ENCODE measurements around the gene KCP. TPM values are rescaled to one million over a fixed set of nuclear protein-coding genes. Genes with fewer than 3 reads are reported as not detected.

The KCP gene
- total RNA-seq, 6 experiments from 2014 or later = 0.10 to 0.22 (median 0.12) TPM; not detected in 2

GRCh38 chr7:128928159-128928813 lies 17.8 kb upstream of the KCP start:
- Histone ChIP-seq H3K4me3 (no peak overlapping the region), H3K9me3 (no peaks in the 10 kb centered on the region), H3K4me1 (no peaks in the 10 kb centered on the region), H3K27ac (no peak overlapping the region), H3K36me3 (no peaks in the 10 kb centered on the region), H3K27me3 (no peaks in the 10 kb centered on the region)
- intact Hi-C loops (cut with DNase I) = no loop called here
- 96% methylated on average over 3 of the region's 8 CpGs for WGBS (ENCODE audit: insufficient coverage, low coverage, low lambda C conversion rate, missing lambda C conversion rate)
- no peak for TF ChIP-seq CTCF (IDR thresholded peaks at IDR 0.05)
- TF ChIP-seq POLR2A (IDR thresholded peaks at IDR 0.05) = no peak
- no peak for ATAC-seq
- DNase-seq = no peak

- no peak for TF ChIP-seq CTCF (IDR thresholded peaks at IDR 0.05)
- TF ChIP-seq POLR2A (IDR thresholded peaks at IDR 0.05) = no peak
- DNase-seq (no peak), ATAC-seq (no peak)
- intact Hi-C loops (cut with DNase I) = no loop called here
- no peaks in the 10 kb centered on the region for H3K36me3 ChIP-seq
- no peaks in the 10 kb centered on the region for H3K9me3 ChIP-seq
- H3K4me3 ChIP-seq = no peak overlapping the region
- 81% methylated on average over 8 of the region's 8 CpGs for WGBS (ENCODE audit: insufficient coverage, low coverage, low lambda C conversion rate, missing lambda C conversion rate)
- no peaks in the 10 kb centered on the region for H3K4me1 ChIP-seq
- no peaks in the 10 kb centered on the region for H3K27me3 ChIP-seq
- H3K27ac ChIP-seq = no peak overlapping the region
Measured at GRCh38 chr7:128924707-128925588, 14.4 kb upstream of the KCP start.

GRCh38 chr7:128923411-128923800 lies 12.9 kb upstream of the KCP start:
- no peaks in the 10 kb centered on the region for H3K4me1 ChIP-seq

More at GRCh38 chr7:128923411-128923800, 12.9 kb upstream of the KCP start:
- WGBS (ENCODE audit: insufficient coverage, low coverage, low lambda C conversion rate, missing lambda C conversion rate) = 33% methylated on average over 2 of the region's 5 CpGs
- H3K36me3 ChIP-seq = no peaks in the 10 kb centered on the region
- ATAC-seq (no peak), DNase-seq (no peak)
- intact Hi-C loops (cut with DNase I) = no loop called here
- H3K9me3 ChIP-seq = no peaks in the 10 kb centered on the region
- H3K27me3 ChIP-seq = no peaks in the 10 kb centered on the region
- no peak overlapping the region for H3K4me3 ChIP-seq
- no peak overlapping the region for H3K27ac ChIP-seq
- TF ChIP-seq POLR2A (IDR thresholded peaks at IDR 0.05) (no peak), CTCF (IDR thresholded peaks at IDR 0.05) (no peak)
